Measurements from ENCODE around the gene GSTM5.

Gene GSTM5

GRCh38 chr1:109725510-109725909, 13.5 kb downstream of the GSTM5 start:
- no peak overlapping the region for H3K4me3 ChIP-seq (IDR thresholded peaks at IDR 0.05; ENCODE audit: insufficient read depth, low read depth, low read length)
- H3K36me3 ChIP-seq (ENCODE audit: insufficient read depth) = no peaks in the 10 kb centered on the region
- no peaks in the 10 kb centered on the region for H4K20me1 ChIP-seq (ENCODE audit: insufficient read depth)
- H3K27ac ChIP-seq = no peak overlapping the region
- H2AFZ ChIP-seq (ENCODE audit: low read depth) = no peak overlapping the region
- no peaks in the 10 kb centered on the region for H3K4me1 ChIP-seq (ENCODE audit: low read depth, poor library complexity, severe bottlenecking)
- H3K9ac ChIP-seq = no peak overlapping the region
- H3K4me2 ChIP-seq = no peak overlapping the region
- H3K27me3 ChIP-seq (ENCODE audit: insufficient read depth, low read depth) = no peaks in the 10 kb centered on the region
- no peaks in the 10 kb centered on the region for H3K79me2 ChIP-seq (ENCODE audit: insufficient read depth, low read depth)
- no peak for TF ChIP-seq CTCF (conservative IDR thresholded peaks at IDR 0.05; ENCODE audit: low read depth, low read length)

GRCh38 chr1:109726007-109726406, 14.0 kb downstream of the GSTM5 start:
- Histone ChIP-seq H3K27ac (no peak overlapping the region), H2AFZ (ENCODE audit: low read depth) (no peak overlapping the region), H3K9ac (no peak overlapping the region), H3K27me3 (ENCODE audit: insufficient read depth, low read depth) (no peaks in the 10 kb centered on the region), H3K4me1 (ENCODE audit: low read depth, poor library complexity, severe bottlenecking) (no peaks in the 10 kb centered on the region), H4K20me1 (ENCODE audit: insufficient read depth) (no peaks in the 10 kb centered on the region), H3K4me3 (IDR thresholded peaks at IDR 0.05; ENCODE audit: insufficient read depth, low read depth, low read length) (no peak overlapping the region), H3K79me2 (ENCODE audit: insufficient read depth, low read depth) (no peaks in the 10 kb centered on the region), H3K4me2 (no peak overlapping the region), H3K36me3 (ENCODE audit: insufficient read depth) (no peaks in the 10 kb centered on the region)
- no peak for TF ChIP-seq CTCF (conservative IDR thresholded peaks at IDR 0.05; ENCODE audit: low read depth, low read length)

- Histone ChIP-seq H3K27ac (no peak overlapping the region), H4K20me1 (ENCODE audit: insufficient read depth) (no peaks in the 10 kb centered on the region), H3K27me3 (ENCODE audit: insufficient read depth, low read depth) (no peaks in the 10 kb centered on the region), H3K79me2 (ENCODE audit: insufficient read depth, low read depth) (no peaks in the 10 kb centered on the region), H3K9ac (no peak overlapping the region), H3K4me3 (IDR thresholded peaks at IDR 0.05; ENCODE audit: insufficient read depth, low read depth, low read length) (no peak overlapping the region), H3K4me2 (no peak overlapping the region), H3K4me1 (ENCODE audit: low read depth, poor library complexity, severe bottlenecking) (no peaks in the 10 kb centered on the region), H2AFZ (ENCODE audit: low read depth) (no peak overlapping the region), H3K36me3 (ENCODE audit: insufficient read depth) (no peaks in the 10 kb centered on the region)
- TF ChIP-seq CTCF (conservative IDR thresholded peaks at IDR 0.05; ENCODE audit: low read depth, low read length) = no peak
These were observed 14.8 kb downstream of the GSTM5 start for GRCh38 chr1:109726728-109727373.

- no peaks in the 10 kb centered on the region for H3K4me1 ChIP-seq (ENCODE audit: low read depth, poor library complexity, severe bottlenecking)
- H3K9ac ChIP-seq = no peak overlapping the region
- H3K4me2 ChIP-seq = no peak overlapping the region
- H3K27ac ChIP-seq = no peak overlapping the region
- no peak overlapping the region for H2AFZ ChIP-seq (ENCODE audit: low read depth)
- H3K27me3 ChIP-seq (ENCODE audit: insufficient read depth, low read depth) = no peaks in the 10 kb centered on the region
- no peaks in the 10 kb centered on the region for H4K20me1 ChIP-seq (ENCODE audit: insufficient read depth)
- no peak overlapping the region for H3K4me3 ChIP-seq (IDR thresholded peaks at IDR 0.05; ENCODE audit: insufficient read depth, low read depth, low read length)
- no peaks in the 10 kb centered on the region for H3K79me2 ChIP-seq (ENCODE audit: insufficient read depth, low read depth)
- no peak for TF ChIP-seq CTCF (conservative IDR thresholded peaks at IDR 0.05; ENCODE audit: low read depth, low read length)
- H3K36me3 ChIP-seq (ENCODE audit: insufficient read depth) = no peaks in the 10 kb centered on the region
These were observed 16.8 kb downstream of the GSTM5 start for GRCh38 chr1:109728870-109729269.
